HCT116 (cell line): Measurements from ENCODE around the gene SCYL2. TPM values are rescaled to one million over a fixed set of nuclear protein-coding genes. Genes with fewer than 3 reads are reported as not detected.
A peak's percentile ranks its signal among the peaks of the same experiment; 100 is the strongest.

ENCODE experiments used
- ATAC-seq: fragments of 200-7000 bp; cut with Tn5 transposase; 2 replicates; pipeline ENCODE4 v1.9.1; 2020; ENCODE audit warnings: mild to moderate bottlenecking, moderate library complexity
- Bru-seq: library from RNA; stranded (reverse); fragments of 400-500 nt; gene quantifications from one replicate; lab custom pipeline; 2021; lab: Mats Ljungman, UMichigan
- BruChase-seq, 2 experiments: library from RNA; stranded (reverse); fragments of 400-500 nt; gene quantifications; one replicate each; lab custom pipeline; 2021; lab: Mats Ljungman, UMichigan
- BruUV-seq: library from RNA; stranded (reverse); fragments of 400-500 nt; replicated peaks from 2 replicates; lab custom pipeline; 2021; lab: Mats Ljungman, UMichigan
- CTCF ChIA-PET: fragments of 300-600 bp; sonication (Branson Sonifier 250); formaldehyde crosslinking; loops from one replicate; lab custom pipeline; 2021; ENCODE audit warnings: antibody characterized with exemption; lab: Charles Lee
- POLR2A ChIA-PET: fragments of 300-600, 350-600 bp; sonication (Branson Sonifier 250); formaldehyde crosslinking; loops from one replicate; lab custom pipeline; 2021; ENCODE audit warnings: antibody characterized with exemption; lab: Charles Lee
- RAD21 ChIA-PET, 2 experiments: fragments of 300-600 bp; sonication (Branson Sonifier 250); formaldehyde crosslinking; loops; one replicate each; lab custom pipeline; 2023; ENCODE audit warnings: low total read pairs in 2 of 2; ENCODE audit not compliant: uncharacterized antibody in 2 of 2, unreplicated experiment in 2 of 2, low non-redundant PET in 1 of 2; lab: Charles Lee
- DNase-seq: peaks from one replicate; pipeline ENCODE4 v3.0.0-alpha.2; 2010; ENCODE audit warnings: low read depth, low spot score
- H2AFZ ChIP-seq: fragments of 200-600 bp; shearing (Covaris generic), sonication (generic); 2 replicates; pipeline ENCODE4 v1.6.1; 2017; ENCODE audit warnings: low read depth, mixed run types, mixed read lengths, antibody characterized with exemption, low read length; ENCODE audit not compliant: poor library complexity, severe bottlenecking
- H3K27ac ChIP-seq: 2 replicates; pipeline ENCODE4 v1.5.1; 2012; ENCODE audit warnings: low read depth, low read length
- H3K27me3 ChIP-seq: fragments of 200-600 bp; sonication (generic); 2 replicates; pipeline ENCODE4 v1.6.1; 2016; ENCODE audit warnings: mixed run types, low read length, mixed read lengths; ENCODE audit not compliant: insufficient read depth
- H3K36me3 ChIP-seq, 2 experiments: fragments of 200-500 bp in 1 of 2; fragments of 200-600 bp in 1 of 2; sonication (Bioruptor generic) in 1 of 2; sonication (generic) in 1 of 2; 2 replicates each; pipeline versions ENCODE4 v1.5.1 to v1.6.1; 2014 to 2016; ENCODE audit warnings: low read length in 2 of 2, inconsistent platforms in 1 of 2, mixed read lengths in 1 of 2, mixed run types in 1 of 2; ENCODE audit not compliant: insufficient read depth in 2 of 2, control insufficient read depth in 1 of 2
- H3K4me1 ChIP-seq, 2 experiments: fragments of 200-600 bp in 1 of 2; sonication (generic) in 1 of 2; 2 replicates each; pipeline versions ENCODE4 v1.5.1 to v1.6.1; 2012 to 2017; ENCODE audit warnings: low read length in 2 of 2, inconsistent platforms in 1 of 2, mild to moderate bottlenecking in 1 of 2, mixed read lengths in 1 of 2, mixed run types in 1 of 2, moderate library complexity in 1 of 2; ENCODE audit not compliant: insufficient read depth in 2 of 2, control insufficient read depth in 1 of 2
- H3K4me2 ChIP-seq: fragments of 200-600 bp; sonication (generic); 2 replicates; pipeline ENCODE4 v1.6.1; 2017; ENCODE audit warnings: mixed run types, low read length, mixed read lengths
- H3K4me3 ChIP-seq, 2 experiments: fragments of 200-600 bp in 1 of 2; sonication (generic) in 1 of 2; replicated peaks in 1 of 2; 2 replicates each; pipeline ENCODE4 v1.5.1; 2011 to 2016; ENCODE audit warnings: low read length in 2 of 2, control low read depth in 1 of 2, low read depth in 1 of 2, mild to moderate bottlenecking in 1 of 2, mixed read lengths in 1 of 2, mixed run types in 1 of 2
- H3K79me2 ChIP-seq: fragments of 200-600 bp; sonication (generic); 2 replicates; pipeline ENCODE4 v1.6.1; 2017; ENCODE audit warnings: mild to moderate bottlenecking, mixed run types, low read length, moderate library complexity, mixed read lengths; ENCODE audit not compliant: insufficient read depth
- H3K9ac ChIP-seq: fragments of 200-600 bp; sonication (generic); 2 replicates; pipeline ENCODE4 v1.6.1; 2016; ENCODE audit warnings: low read length, mixed read lengths
- H3K9me2 ChIP-seq: fragments of 200-600 bp; sonication (generic), shearing (Covaris generic); 2 replicates; pipeline ENCODE4 v1.6.1; 2017; ENCODE audit warnings: mixed run types, mild to moderate bottlenecking, moderate library complexity; ENCODE audit not compliant: insufficient read depth
- H3K9me3 ChIP-seq, 2 experiments: fragments of 200-500 bp in 1 of 2; fragments of 200-600 bp in 1 of 2; sonication (Bioruptor generic) in 1 of 2; sonication (generic) in 1 of 2; 2 replicates each; pipeline ENCODE4 v1.6.1; 2014 to 2017; ENCODE audit warnings: low read length in 2 of 2, mixed read lengths in 2 of 2, inconsistent platforms in 1 of 2, low read depth in 1 of 2, mild to moderate bottlenecking in 1 of 2, mixed run types in 1 of 2, moderate library complexity in 1 of 2; ENCODE audit not compliant: control insufficient read depth in 1 of 2, insufficient read depth in 1 of 2
- H4K20me1 ChIP-seq: fragments of 200-600 bp; sonication (generic), shearing (Covaris generic); 2 replicates; pipeline ENCODE4 v1.6.1; 2017; ENCODE audit warnings: mixed run types, mild to moderate bottlenecking, moderate library complexity; ENCODE audit not compliant: insufficient read depth
- ATF3 ChIP-seq: IDR thresholded peaks from 2 replicates; pipeline ENCODE4 v1.6.1; 2012
- CBX3 ChIP-seq: IDR thresholded peaks from 2 replicates; pipeline ENCODE4 v1.6.1; 2012; ENCODE audit warnings: low read depth
- CEBPB ChIP-seq: IDR thresholded peaks from 2 replicates; pipeline ENCODE4 v1.6.1; 2012; ENCODE audit warnings: low read depth
- EGR1 ChIP-seq: IDR thresholded peaks from 2 replicates; pipeline ENCODE4 v1.6.1; 2012; ENCODE audit warnings: low read depth
- ELF1 ChIP-seq: IDR thresholded peaks from 2 replicates; pipeline ENCODE4 v1.6.1; 2012; ENCODE audit warnings: low read depth, borderline replicate concordance
- EZH2 ChIP-seq: fragments of 200-600 bp; sonication (generic); IDR thresholded peaks from 2 replicates; pipeline ENCODE4 v1.6.1; 2017; ENCODE audit warnings: antibody characterized with exemption, mixed run types
- EZH2phosphoT487 ChIP-seq: fragments of 200-600 bp; IDR thresholded peaks from 2 replicates; pipeline ENCODE4 v1.6.1; 2018; ENCODE audit warnings: antibody characterized with exemption, borderline replicate concordance
- FOSL1 ChIP-seq: IDR thresholded peaks from 2 replicates; pipeline ENCODE4 v1.6.1; 2012; ENCODE audit warnings: low read depth
- JUND ChIP-seq: IDR thresholded peaks from 2 replicates; pipeline ENCODE4 v1.6.1; 2012
- POLR2A ChIP-seq: IDR thresholded peaks from 2 replicates; pipeline ENCODE4 v1.7.0; 2011; ENCODE audit warnings: borderline replicate concordance; ENCODE audit not compliant: insufficient read depth, insufficient read length; ENCODE audit errors: extremely low read depth
- POLR2AphosphoS5 ChIP-seq: IDR thresholded peaks from 2 replicates; pipeline ENCODE4 v1.6.1; 2011; ENCODE audit warnings: mild to moderate bottlenecking, low read depth, low read length, moderate library complexity
- RAD21 ChIP-seq: IDR thresholded peaks from 2 replicates; pipeline ENCODE4 v1.6.1; 2012; ENCODE audit warnings: low read depth, mild to moderate bottlenecking
- SIN3A ChIP-seq: IDR thresholded peaks from 2 replicates; pipeline ENCODE4 v1.6.1; 2012; ENCODE audit warnings: low read depth
- SP1 ChIP-seq: IDR thresholded peaks from 2 replicates; pipeline ENCODE4 v1.6.1; 2012; ENCODE audit warnings: low read depth
- SRF ChIP-seq: IDR thresholded peaks from 2 replicates; pipeline ENCODE4 v1.6.1; 2012; ENCODE audit warnings: low read depth
- TCF7L2 ChIP-seq: IDR thresholded peaks from 2 replicates; pipeline ENCODE4 v1.7.0; 2011; ENCODE audit warnings: borderline replicate concordance, inconsistent platforms; ENCODE audit not compliant: insufficient read depth, insufficient read length; ENCODE audit errors: extremely low read depth
- YY1 ChIP-seq: IDR thresholded peaks from 2 replicates; pipeline ENCODE4 v1.6.1; 2011; ENCODE audit warnings: low read length, low read depth, moderate library complexity, mild to moderate bottlenecking; ENCODE audit not compliant: insufficient replicate concordance; ENCODE audit errors: extremely low read depth
- ZBTB33 ChIP-seq: IDR thresholded peaks from 2 replicates; pipeline ENCODE4 v1.6.1; 2011; ENCODE audit warnings: mild to moderate bottlenecking, low read length, moderate library complexity; ENCODE audit not compliant: insufficient replicate concordance; ENCODE audit errors: extremely low read depth
- ZFX ChIP-seq: fragments of 450-650 bp; IDR thresholded peaks from 2 replicates; pipeline ENCODE4 v1.6.1; 2017
- ZNF274 ChIP-seq: fragments of 200-500 bp; sonication (Bioruptor generic); IDR thresholded peaks from 2 replicates; pipeline ENCODE4 v1.6.1; 2014; ENCODE audit warnings: mild to moderate bottlenecking, low read depth, low read length, inconsistent platforms
- intact Hi-C: fragments of 100-400 bp; cut with micrococcal nuclease; formaldehyde crosslinking; loops from 2 replicates; pipeline ENCODE4 v1.10.0; 2022
- long read RNA-seq: library from polyadenylated mRNA; unstranded; transcript quantifications from one replicate; pipeline ENCODE4 v2.0.0, GENCODE V29; 2021; ENCODE audit not compliant: unreplicated experiment
- polyA plus RNA-seq: library from polyadenylated mRNA; unstranded; fragments of >200 nt; gene quantifications from 2 replicates; pipeline ENCODE4 v1.2.1, GENCODE V29; 2012; ENCODE audit warnings: missing spikeins
- total RNA-seq: library from RNA; stranded (reverse); gene quantifications from one replicate; pipeline ENCODE4 v1.2.1, GENCODE V29; 2021; ENCODE audit not compliant: unreplicated experiment
- TF ChIP-seq, protein P1 (sequence below): IDR thresholded peaks from 2 replicates; pipeline ENCODE4 v1.6.1; 2012

Gene SCYL2
- total RNA-seq (31.7 TPM), Bru-seq, nascent RNA (percentile 83 among the genes with signal in this experiment), BruChase-seq, experiment 1, labeled RNA remaining after a 6-hour chase (percentile 88 among the genes with signal in this experiment), BruChase-seq, experiment 2, labeled RNA remaining after a 2-hour chase (percentile 84 among the genes with signal in this experiment)
- polyA plus RNA-seq = 8.5 and 11.7 TPM in 2 replicates
- long read RNA-seq, full-length matches to known transcripts = 17 of 56 reads
- long read RNA-seq, partial matches to known transcripts = 7 of 56 reads
- long read RNA-seq, other reads (novel, unspliced or antisense) = 32 of 56 reads

DNA sequence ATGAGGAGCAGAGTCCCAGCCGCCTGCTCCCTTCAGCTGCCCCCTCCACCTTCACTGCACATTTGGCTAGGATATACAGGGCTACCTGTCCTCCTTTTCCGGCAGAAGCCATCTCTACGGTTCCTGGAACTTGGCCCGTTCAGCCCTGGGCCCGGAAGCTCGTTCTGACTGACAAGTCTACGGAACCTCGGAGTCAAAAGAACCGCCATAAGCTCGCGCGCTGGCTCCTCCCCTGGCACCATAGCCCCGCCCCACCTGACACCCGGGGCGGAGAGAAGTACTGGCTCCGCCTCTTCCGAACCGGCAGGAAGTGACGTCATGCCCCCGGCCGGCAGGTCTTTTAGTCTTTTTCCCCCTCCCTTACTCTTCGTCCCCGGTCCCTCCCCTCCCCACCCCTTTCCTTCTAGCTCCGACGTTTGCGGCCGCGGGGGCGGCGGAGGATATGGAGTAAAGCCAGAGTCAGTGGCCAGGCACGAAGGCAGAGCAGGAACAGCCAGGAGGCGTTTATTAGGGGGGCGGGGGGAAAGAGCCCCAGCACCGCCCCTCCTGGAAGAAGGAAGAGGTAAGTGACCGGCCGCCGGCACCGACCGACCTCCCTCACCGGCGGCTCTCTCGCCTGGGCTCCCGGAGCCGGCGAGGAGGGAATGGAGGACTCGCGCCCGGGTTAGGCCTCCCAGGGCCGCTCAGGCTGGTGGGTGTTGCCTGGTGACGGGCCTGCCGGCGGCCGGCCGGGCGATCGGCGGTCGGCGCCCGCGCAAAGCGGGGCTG is at the start of gene SCYL2, which contains the start of gene DEPDC4:
Gene SCYL2 (plus strand): TSS at position 343 of the 768 bp plus-strand sequence. CDS start 15,794 bp downstream, outside the sequence.
Gene DEPDC4 (minus strand): TSS at position 245 of the 768 bp plus-strand sequence. CDS start 3 bp downstream, at position 242.
- Histone ChIP-seq H3K27ac (peak within 1 kb of the TSS; percentile 89), H2AFZ (peak within 1 kb of the TSS; percentile 89), H3K36me3 (0 out of 4 replicates have a peak, but pooled peaks cover 0 to 2% of the 10 kb centered on the region in 2 experiments), H4K20me1 (no peaks in the 10 kb centered on the region), H3K79me2 (peaks cover 46% of the 10 kb centered on the region), H3K27me3 (no peaks in the 10 kb centered on the region), H3K4me3 (peak within 1 kb of the TSS; percentile 79 to 92), H3K4me1 (peaks cover 3 to 18% of the 10 kb centered on the region in 2 experiments; a peak in 3 of 4 replicates), H3K9ac (peak within 1 kb of the TSS; percentile 89), H3K9me2 (no peaks in the 10 kb centered on the region), H3K4me2 (peak within 1 kb of the TSS; percentile 76), H3K9me3 (no peaks in the 10 kb centered on the region)
- ChIA-PET RAD21 (interaction anchor here (0.6 to 1.1 kb wide), 3 partner anchors 63 to 1610 kb away, joined by 3 to 4 read pairs (median 3); partner anchors contain the start of gene DRAM1 (in 1 of the 2)), CTCF (interaction anchor here (0.5 to 1.1 kb wide), 5 partner anchors 32 to 288 kb away, joined by 3 to 4 read pairs (median 3); no protein-coding TSS in a partner anchor), POLR2A (interaction anchor here (0.7 to 1.7 kb wide), 6 partner anchors 8 to 66 kb away, joined by 3 to 8 read pairs (median 3); partner anchors contain the start of gene ACTR6)
- ATAC-seq (peak; percentile 90), DNase-seq (peak; percentile 92)
- intact Hi-C loops = loop anchor here (2.0 to 5.0 kb wide), 2 partner anchors 66 to 125 kb away; partner anchors contain the start of genes ACTR6 and BLTP3B
- BruUV-seq = no TSS peak
- TF ChIP-seq ZNF274 (no peak), EZH2phosphoT487 (no peak), ZBTB33 (no peak), JUND (no peak), SP1 (peak; percentile 48), FOSL1 (no peak), CEBPB (no peak), ZFX (peak; percentile 85; the same call in 1 of the 2 replicates), EGR1 (peak; percentile 99), ATF3 (no peak), SRF (no peak), EZH2 (no peak), ELF1 (no peak; the same call in 1 of the 2 replicates), YY1 (peak; percentile 73), RAD21 (no peak), POLR2A (peak; percentile 34), TCF7L2 (peak; percentile 90), POLR2AphosphoS5 (peak; percentile 30), SIN3A (peak; percentile 62; the same call in 1 of the 2 replicates), CBX3 (no peak; the same call in 1 of the 2 replicates)
- TF ChIP-seq, protein P1, sequence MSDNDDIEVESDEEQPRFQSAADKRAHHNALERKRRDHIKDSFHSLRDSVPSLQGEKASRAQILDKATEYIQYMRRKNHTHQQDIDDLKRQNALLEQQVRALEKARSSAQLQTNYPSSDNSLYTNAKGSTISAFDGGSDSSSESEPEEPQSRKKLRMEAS = peak; percentile 59
